HG03342 (cell line): ENCODE measurements around the gene TTC32.

Experiments used
- ATAC-seq: cut with Tn5 transposase; IDR thresholded peaks from one replicate; pipeline ENCODE4 v1.9.1; 2021; ENCODE audit warnings: mild to moderate bottlenecking, moderate library complexity; ENCODE audit not compliant: unreplicated experiment

The TTC32 gene

GRCh38 chr2:19878268-19879046, 23.3 kb downstream of the TTC32 start:
- no peak for ATAC-seq

DNA sequence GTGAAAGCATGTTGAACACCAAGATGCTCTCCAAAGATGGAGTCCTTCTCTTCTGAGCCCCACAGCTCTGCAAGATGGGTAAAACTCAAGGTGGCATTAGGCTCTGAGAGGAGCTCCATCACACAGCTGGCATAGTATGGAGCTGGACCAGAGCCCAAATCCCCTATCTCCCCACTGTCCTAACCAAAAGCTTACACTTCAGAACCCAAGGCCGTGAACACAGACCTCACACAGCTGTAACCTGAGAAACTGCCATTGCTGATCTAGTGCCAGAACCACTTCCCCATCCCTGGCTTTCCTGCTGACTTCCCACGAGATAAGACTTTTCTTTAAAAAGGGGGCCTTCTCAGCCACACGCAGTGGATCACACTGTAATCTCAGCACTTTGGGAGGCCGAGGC, 25.0 kb downstream of the TTC32 start:
- no peak for ATAC-seq

DNA sequence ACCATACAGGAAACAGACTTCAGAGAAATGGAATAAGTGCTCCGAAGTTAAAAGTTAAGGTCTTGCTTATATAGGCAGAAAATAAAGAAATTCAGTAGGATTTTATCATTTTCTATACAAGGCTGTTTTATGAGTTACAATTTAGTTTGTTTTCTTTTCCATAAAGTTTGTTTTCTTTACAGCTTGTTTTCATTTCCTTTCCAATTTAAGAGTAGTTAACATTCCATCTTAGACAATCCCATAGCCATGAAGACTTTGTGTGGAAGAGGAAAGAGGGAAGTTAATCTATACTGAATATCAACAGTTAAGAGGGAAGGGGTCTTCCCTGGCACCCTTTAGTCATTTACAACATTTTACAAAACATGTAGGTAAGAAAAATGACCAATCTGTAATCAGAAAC, 26.5 kb downstream of the TTC32 start:
- ATAC-seq, result no peak

GRCh38 chr2:19874726-19875125, 27.1 kb downstream of the TTC32 start:
- ATAC-seq, result no peak

- no peak for ATAC-seq
Observed at GRCh38 chr2:19873014-19873413, 28.8 kb downstream of the TTC32 start.

- no peak for ATAC-seq
Observed at GRCh38 chr2:19872302-19872701, 29.5 kb downstream of the TTC32 start.

DNA sequence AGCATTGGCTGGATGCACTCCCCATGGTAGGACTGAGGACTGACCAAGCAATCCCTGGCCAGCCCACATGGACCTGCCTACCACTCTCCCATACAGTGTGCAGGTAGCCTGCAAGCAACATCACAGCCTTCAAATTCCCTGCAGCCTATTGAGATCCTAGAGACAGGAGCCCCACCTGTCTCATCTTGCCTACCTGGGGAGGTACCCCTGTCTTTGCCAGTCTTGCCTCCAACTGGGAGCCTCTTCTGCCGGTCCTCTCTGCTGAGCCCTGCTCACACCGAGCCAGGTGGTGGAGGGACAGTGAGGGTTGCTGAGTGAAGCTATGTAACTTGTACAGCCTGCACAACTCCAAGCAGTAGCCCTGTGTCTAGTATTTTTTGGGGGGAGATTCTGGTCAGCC, 29.9 kb downstream of the TTC32 start:
- no peak for ATAC-seq

DNA sequence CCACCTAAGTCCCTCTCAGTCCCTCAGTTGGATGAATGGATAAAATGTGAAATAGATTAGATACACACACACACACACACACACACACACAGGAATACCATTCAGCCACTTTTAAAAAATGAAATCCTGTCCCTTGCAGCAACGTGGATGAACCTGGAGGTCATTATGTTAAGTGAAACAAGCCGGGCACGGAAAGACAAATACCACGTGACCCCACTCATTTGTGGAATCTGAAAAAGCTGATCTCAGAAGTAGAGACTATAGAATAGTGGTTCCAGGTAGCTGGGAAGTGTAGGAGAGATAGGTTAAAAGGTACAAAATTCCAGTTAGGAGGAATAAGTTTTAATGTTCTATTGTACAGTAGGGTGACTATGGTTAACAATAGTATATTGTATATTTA, 31.0 kb downstream of the TTC32 start:
- ATAC-seq, result no peak

DNA sequence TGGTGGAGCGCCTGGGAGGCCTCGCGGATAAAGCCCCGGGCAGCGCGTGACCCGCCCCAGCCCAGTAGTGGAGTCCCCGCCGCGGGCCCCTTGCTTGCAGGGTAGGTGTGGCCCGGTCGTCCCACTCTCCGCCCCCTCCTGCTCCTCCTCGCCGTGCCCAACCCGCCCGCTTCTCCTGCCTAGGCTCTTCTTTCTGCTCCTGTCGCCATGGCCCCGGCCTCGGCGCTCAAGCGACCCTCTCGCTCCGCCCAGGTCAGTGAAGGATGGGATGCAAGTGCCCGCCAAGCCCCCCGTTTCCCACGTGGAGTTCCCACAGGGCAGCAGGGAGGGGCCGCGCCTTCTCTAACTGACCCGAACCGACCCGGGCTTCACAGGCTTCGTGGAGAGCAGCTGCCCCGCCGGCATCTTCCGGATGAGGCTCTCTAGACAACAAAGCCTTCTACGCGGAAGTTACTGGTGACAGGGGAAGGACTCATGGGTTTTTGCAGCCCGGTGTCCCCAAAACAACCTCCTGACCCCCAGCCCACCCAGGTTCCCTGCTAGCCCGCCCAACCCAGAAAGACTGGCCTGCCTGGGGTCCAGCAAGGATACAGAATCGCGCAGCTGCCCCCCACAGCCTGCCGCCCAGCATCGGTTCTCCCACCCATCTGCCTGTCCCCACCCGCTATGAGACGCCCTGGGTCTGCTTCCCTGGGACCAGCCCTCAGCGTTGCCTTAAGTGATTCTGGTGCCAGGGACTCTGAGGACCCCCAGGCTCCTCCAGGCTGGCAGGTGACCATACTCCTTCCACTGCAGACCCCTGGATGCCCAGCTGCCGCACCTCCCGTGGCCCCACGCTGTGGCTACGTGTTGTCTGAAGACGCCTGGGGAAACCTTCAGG, 32.8 kb downstream of the TTC32 start:
- ATAC-seq, result peak; percentile 67

GRCh38 chr2:19868224-19868623, 33.6 kb downstream of the TTC32 start:
- peak; percentile 5 for ATAC-seq

- ATAC-seq, result peak; percentile 40
Observed at GRCh38 chr2:19866771-19867170, 35.0 kb downstream of the TTC32 start.

GRCh38 chr2:19865151-19865550, 36.6 kb downstream of the TTC32 start:
- no peak for ATAC-seq

- no peak for ATAC-seq
Observed at GRCh38 chr2:19864381-19864780, 37.4 kb downstream of the TTC32 start.

GRCh38 chr2:19863303-19864041, 38.3 kb downstream of the TTC32 start:
- peak; percentile 65 for ATAC-seq

DNA sequence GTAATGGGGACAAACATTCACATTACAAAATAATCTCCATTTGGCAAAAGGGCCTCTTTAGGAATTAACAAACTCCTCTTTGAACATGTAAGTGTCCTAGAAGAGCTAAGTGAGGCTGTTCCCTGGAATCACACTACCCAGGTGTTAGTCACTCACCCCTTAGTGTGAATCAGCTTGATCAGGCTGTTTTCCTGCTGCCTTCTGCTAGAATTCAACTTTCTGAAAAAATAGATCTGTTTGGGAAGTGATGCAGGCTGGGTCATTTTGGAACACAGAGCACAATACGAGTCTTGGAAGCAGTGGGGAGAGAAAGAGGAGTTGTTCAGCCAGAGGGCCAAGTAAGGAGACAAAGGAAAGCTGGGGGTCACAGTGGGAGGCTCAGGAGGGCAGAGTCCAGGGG, 40.0 kb downstream of the TTC32 start:
- no peak for ATAC-seq

- ATAC-seq, result no peak
Observed at GRCh38 chr2:19860022-19860421, 41.8 kb downstream of the TTC32 start.

GRCh38 chr2:19859565-19859964, 42.2 kb downstream of the TTC32 start:
- no peak for ATAC-seq

DNA sequence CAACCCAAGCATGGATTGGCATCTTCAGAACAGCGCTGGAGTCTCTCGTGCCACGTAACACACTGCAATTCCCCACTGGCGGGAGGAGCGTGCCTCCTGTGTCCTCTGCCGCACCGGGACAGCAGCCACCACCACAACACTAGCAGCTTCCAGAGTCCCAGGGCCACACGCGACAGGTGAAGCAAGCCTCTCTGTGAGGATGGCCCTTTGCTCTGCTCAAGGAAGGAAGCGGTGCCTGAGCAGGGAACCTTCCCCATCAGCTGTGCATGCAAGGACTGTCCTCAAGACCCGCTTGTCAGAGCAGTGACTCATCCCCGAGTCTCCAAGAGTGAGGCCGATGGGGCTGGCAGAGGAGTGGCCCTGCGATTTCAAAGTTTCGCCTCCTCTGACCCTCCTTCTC, 44.0 kb downstream of the TTC32 start:
- no peak for ATAC-seq

DNA sequence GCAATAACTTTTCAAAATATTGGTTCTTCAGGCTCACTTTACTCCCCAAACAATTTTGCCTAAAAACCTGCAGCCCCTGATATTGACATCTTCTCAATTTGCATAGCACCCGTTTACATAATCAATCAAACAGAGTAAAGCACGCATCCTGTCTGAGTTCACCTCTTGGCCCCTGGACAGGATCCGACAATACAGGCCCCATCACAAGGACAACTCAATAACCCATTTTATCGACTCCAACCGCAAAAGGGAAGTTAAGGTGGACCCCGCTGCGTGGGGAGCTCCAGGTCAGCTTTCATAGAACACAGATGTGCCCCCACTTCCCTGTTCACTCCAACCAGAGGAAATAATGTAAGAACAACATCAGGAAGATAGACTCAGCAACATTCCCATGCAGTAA, 44.7 kb downstream of the TTC32 start:
- no peak for ATAC-seq

DNA sequence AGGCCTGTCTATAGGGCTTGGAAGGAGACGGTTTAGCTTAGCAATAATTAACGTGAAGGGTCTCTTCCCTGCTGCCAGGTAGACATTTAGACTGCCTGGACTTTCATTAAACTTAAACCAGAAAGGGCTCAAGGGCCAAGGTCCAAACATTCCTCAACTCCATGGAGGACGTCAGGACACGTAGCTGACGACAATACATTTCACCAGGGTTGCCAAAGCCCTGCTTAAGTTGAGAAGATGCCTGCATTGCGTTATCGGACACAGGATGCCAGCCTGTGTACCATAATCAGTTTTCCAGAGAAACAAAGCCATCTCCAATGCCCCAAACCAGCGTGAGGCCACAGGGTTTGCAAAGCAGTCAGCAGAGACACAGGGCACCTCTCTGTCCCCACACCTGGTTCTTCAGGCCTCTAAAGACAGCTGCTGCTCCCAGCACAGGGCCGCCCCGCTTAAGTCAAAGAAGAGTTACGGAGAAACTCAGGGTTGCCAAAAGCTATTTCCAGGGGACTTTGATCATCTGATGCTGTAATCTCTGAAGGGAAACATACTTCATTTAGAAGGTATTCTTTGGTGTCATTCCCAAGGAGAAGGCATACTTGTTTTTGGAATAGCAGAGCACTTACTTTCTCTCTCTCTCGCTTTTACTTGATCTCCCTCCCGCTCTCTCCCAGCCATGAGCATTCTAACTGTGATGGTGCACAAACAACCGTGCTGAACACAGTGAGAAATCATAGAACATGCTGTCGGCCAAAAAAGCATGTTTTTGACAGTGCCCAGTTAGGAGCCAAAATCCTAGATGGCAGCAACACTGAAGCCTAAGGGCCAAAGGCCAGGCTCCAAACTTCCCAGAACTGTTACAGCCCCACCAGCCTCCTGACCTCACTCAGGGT, 46.0 kb downstream of the TTC32 start:
- no peak for ATAC-seq
